ENCODE results near the gene DOK6. TPM values are rescaled to one million over a fixed set of nuclear protein-coding genes. Genes with fewer than 3 reads are reported as not detected.
A peak's percentile ranks its signal among the peaks of the same experiment; 100 is the strongest.

DOK6 gene
- total RNA-seq, 2 donors from 2014 or later, result not detected

DNA sequence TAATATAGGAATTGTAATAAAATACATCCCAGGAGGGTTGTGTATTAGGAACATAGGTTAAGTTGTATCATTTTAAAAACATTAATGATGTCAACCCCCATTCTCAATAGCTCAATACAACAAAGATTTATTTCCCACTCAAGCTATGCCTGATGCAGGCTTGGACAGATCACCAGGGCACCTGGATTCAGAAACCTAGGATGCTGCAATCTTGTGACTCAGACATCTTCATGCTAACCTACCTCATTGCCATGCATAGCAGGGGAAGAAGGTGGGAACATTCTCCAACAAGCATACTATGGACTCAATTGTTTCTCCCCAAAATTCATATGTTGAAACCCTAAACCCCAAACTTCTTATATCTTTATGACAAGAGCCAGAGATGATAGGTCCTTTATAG, 302.8 kb downstream of the DOK6 start:
- ATAC-seq, result no peak
- DNase-seq (ENCODE audit: low spot score), result no peak
- H3K4me1 Mint-ChIP-seq (ENCODE audit: low read depth in 2 of 2), result no peaks in the 10 kb centered on the region
- no peak overlapping the region for H3K4me3 Mint-ChIP-seq
- H3K27me3 Mint-ChIP-seq, result no peaks in the 10 kb centered on the region
- H3K9me3 Mint-ChIP-seq, result no peaks in the 10 kb centered on the region
- H3K36me3 Mint-ChIP-seq, result peaks cover 5% of the 10 kb centered on the region
- H3K27ac Mint-ChIP-seq, result no peak overlapping the region

DNA sequence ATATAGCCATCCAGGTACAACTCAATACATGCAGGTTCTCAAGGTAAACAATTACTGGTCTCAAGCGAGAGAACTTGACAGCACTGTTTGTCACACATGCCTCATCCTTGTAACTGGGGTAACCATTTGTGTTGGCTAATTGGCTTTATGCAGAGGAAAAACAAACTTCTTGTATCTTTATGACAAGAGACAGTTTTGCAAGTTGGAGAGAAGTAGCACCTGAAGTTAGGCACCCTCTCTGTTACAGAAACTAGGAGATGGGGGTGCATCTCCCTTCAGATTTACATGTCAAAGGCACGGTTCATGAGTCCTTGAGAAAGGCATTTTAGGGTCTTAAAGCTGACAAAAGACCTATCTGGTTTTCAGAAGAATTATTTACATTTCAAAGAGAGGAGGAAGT, 305.3 kb downstream of the DOK6 start:
- peaks cover 5% of the 10 kb centered on the region for H3K36me3 Mint-ChIP-seq
- H3K27me3 Mint-ChIP-seq, result no peaks in the 10 kb centered on the region
- H3K4me3 Mint-ChIP-seq, result no peak overlapping the region
- H3K9me3 Mint-ChIP-seq, result no peaks in the 10 kb centered on the region
- DNase-seq (ENCODE audit: low spot score) (no peak), ATAC-seq (no peak)
- H3K4me1 Mint-ChIP-seq (ENCODE audit: low read depth in 2 of 2), result no peaks in the 10 kb centered on the region
- H3K27ac Mint-ChIP-seq, result no peak overlapping the region

DNA sequence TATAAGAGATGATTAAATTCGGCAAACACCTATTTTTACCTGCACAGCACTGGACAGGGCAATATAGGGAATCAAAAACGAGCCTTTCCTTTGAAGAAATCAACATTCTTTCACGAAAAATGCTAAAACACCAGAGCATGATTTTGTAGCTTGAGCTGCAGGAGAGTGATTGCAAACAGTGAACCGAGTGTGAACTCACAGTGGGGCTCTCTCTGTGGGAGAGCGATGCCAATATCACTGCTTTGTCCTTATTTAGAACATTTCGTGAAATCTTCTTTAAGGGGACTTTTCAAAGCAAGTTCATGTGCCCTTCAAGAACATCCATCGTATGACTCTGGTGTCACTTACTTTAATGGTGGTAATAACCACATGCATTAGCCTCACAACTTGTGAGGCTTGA, 308.2 kb downstream of the DOK6 start:
- Mint-ChIP-seq H3K9me3 (no peaks in the 10 kb centered on the region), H3K4me1 (ENCODE audit: low read depth in 2 of 2) (no peaks in the 10 kb centered on the region), H3K4me3 (no peak overlapping the region), H3K36me3 (peaks cover 5% of the 10 kb centered on the region), H3K27ac (no peak overlapping the region), H3K27me3 (no peaks in the 10 kb centered on the region)
- DNase-seq (ENCODE audit: low spot score) (no peak), ATAC-seq (no peak)

DNA sequence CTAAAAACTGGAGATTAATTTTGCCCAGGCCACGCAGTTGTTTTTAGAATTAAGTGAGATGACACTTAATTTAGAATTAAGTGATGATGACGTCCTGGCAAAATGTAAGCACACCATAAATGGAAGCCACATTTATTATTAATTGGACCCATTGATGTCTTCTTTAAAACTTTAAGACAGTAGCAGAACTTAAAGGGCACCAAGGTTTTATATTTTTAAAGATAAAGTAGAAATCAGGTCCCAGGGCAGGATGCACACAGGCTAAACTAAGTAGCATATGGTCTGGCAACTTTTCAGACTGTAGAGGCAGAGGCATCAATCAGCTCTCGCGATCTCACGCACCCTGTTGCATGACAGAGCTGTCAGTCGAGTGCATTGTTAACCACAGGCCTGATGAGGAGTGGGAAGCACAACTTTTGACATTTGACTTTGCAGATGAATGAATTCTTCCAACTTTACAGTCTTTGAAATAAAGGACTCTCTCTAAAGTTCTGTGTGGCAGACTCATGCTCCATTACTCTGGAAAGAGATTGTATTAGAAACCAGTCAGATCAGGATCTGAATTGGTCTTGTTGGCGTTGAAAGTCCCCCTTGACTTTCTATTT, 314.6 kb downstream of the DOK6 start:
- peaks cover 21% of the 10 kb centered on the region for H3K36me3 Mint-ChIP-seq
- H3K4me1 Mint-ChIP-seq (ENCODE audit: low read depth in 2 of 2), result peaks cover 0 to 8% of the 10 kb centered on the region in 2 donors
- ATAC-seq (no peak), DNase-seq (ENCODE audit: low spot score) (no peak)
- no peaks in the 10 kb centered on the region for H3K27me3 Mint-ChIP-seq
- no peaks in the 10 kb centered on the region for H3K9me3 Mint-ChIP-seq
- H3K27ac Mint-ChIP-seq, result no peak overlapping the region
- no peak overlapping the region for H3K4me3 Mint-ChIP-seq

DNA sequence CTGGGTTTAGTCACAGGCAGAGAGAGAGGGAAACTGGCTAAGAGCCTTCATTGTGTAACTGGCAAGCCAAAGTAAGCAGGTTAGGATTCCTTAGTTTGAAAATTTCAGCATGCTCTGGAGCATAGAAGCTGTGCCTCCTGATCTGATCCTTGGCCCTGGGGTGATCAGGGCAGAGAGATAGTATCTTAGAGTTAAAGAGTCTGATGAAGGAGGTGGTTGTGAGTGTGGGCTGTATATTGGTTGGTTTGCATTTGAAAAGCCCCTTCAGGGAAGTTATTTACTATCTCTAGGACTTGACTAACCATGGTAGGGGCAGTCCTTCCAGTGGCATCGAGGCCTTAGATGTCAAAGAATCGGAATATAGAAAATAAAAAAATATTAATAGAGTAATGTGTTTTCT, 316.9 kb downstream of the DOK6 start:
- ATAC-seq (no peak), DNase-seq (ENCODE audit: low spot score) (no peak)
- Mint-ChIP-seq H3K27ac (no peak overlapping the region), H3K4me3 (no peak overlapping the region), H3K4me1 (ENCODE audit: low read depth in 2 of 2) (peaks cover 0 to 8% of the 10 kb centered on the region in 2 donors), H3K27me3 (no peaks in the 10 kb centered on the region), H3K9me3 (no peaks in the 10 kb centered on the region), H3K36me3 (peaks cover 21% of the 10 kb centered on the region)

DNA sequence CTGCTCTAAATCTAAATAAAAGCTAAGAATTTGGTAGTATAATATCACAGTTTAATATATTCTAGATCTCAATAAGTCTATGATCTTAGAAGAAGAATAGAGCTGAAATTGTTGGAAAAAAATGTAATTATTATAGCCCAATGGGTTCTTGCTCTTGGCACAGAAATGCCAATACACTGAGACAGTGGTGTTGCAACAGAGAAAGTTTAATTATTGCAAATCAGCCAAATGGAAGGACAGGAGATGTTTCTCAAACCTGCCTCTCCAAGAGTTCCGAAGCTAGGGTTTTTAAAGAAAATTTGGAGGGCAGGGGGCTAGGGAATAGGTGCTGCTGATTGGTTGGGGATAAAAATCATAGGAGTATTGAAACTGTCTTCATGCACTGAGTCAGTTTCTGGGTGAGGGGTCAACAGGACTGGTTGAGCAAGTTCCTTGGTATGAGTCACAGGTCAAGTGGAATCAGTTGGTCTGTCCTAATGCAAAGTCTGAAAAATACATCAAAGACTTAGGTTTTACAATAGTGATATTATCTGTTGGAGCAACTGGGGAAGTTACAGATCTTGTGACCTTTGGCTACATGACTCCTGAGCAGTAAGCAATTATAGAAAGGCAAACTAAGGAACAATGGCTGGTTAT, 318.3 kb downstream of the DOK6 start:
- Mint-ChIP-seq H3K36me3 (peaks cover 21% of the 10 kb centered on the region), H3K4me1 (ENCODE audit: low read depth in 2 of 2) (peaks cover 11 to 19% of the 10 kb centered on the region in 2 donors), H3K27ac (no peak overlapping the region), H3K27me3 (no peaks in the 10 kb centered on the region), H3K9me3 (no peaks in the 10 kb centered on the region), H3K4me3 (no peak overlapping the region)
- DNase-seq (ENCODE audit: low spot score) (no peak), ATAC-seq (no peak)

DNA sequence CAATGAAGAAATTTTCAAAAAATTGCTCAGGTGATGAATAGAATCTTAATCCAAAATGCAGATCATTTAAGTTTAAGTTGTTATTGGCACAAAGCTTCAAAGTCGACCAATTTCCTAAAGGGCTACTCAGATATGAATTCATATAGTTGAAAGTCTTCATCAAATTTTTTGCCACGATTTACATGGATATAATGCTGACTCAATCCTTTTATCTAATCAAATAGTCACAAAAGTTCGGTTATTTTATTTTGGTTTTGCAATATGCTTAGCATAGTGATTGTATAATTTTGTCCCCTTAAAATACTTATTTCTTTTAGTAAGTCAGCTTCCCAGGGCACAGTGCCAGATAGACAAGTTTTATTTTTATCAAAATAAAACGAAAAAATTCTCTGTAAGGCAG, 319.7 kb downstream of the DOK6 start:
- Mint-ChIP-seq H3K27ac (no peak overlapping the region), H3K4me1 (ENCODE audit: low read depth in 2 of 2) (peaks cover 11 to 17% of the 10 kb centered on the region in 2 donors), H3K27me3 (no peaks in the 10 kb centered on the region), H3K9me3 (no peaks in the 10 kb centered on the region), H3K36me3 (peaks cover 21% of the 10 kb centered on the region), H3K4me3 (no peak overlapping the region)
- ATAC-seq (no peak), DNase-seq (ENCODE audit: low spot score) (no peak)

DNA sequence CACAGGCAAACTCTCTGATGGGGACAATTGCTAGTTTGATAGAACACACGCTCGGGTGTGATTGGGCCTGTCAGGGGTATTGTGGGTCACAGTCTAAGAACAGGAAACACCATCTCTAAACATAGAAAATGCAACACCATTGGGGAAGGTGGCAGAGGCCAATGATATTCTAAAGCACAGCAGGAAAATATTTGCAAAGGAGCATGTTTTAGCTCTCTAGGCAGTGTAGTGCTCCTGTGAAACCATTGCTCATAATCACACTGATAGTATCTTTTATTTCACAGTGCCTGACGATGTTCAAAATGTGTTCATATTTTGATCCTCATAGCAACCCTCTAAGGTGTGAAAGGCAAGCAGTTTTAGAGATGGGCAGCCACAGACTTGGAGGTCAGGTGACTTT, 322.7 kb downstream of the DOK6 start:
- H3K9me3 Mint-ChIP-seq, result no peaks in the 10 kb centered on the region
- H3K4me1 Mint-ChIP-seq (ENCODE audit: low read depth in 2 of 2), result peaks cover 11% of the 10 kb centered on the region in 2 donors
- no peaks in the 10 kb centered on the region for H3K27me3 Mint-ChIP-seq
- ATAC-seq (peak; percentile 33 to 43), DNase-seq (ENCODE audit: low spot score) (no peak)
- H3K27ac Mint-ChIP-seq, result peak overlapping the region in 1 of 2 donors; percentile 67
- peak overlapping the region; percentile 28 for H3K4me3 Mint-ChIP-seq
- peaks cover 10% of the 10 kb centered on the region for H3K36me3 Mint-ChIP-seq

DNA sequence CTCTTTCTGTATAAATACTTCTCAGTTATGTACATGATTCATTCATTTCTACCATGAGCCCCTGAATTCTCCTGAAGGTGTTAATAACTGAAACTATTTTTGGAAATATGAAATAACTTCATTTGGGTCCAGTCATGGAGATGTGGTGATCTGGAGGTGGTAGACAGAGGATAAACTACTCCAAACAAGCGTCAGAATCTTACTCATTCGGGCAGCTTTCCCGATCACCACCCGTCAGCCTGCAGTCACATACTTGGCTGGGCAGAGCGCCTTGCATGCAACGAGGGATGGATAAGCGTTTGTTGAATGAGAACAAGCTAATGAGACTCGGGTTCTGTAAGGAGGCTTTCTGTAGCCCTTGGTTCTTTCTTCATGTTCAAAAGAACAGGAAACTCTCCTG, 324.3 kb downstream of the DOK6 start:
- H3K27ac Mint-ChIP-seq, result no peak overlapping the region
- no peaks in the 10 kb centered on the region for H3K27me3 Mint-ChIP-seq
- H3K4me3 Mint-ChIP-seq, result no peak overlapping the region
- H3K36me3 Mint-ChIP-seq, result no peaks in the 10 kb centered on the region
- no peak for DNase-seq (ENCODE audit: low spot score)
- peaks cover 11% of the 10 kb centered on the region in 2 donors for H3K4me1 Mint-ChIP-seq (ENCODE audit: low read depth in 2 of 2)
- no peaks in the 10 kb centered on the region for H3K9me3 Mint-ChIP-seq
- no peak for ATAC-seq

DNA sequence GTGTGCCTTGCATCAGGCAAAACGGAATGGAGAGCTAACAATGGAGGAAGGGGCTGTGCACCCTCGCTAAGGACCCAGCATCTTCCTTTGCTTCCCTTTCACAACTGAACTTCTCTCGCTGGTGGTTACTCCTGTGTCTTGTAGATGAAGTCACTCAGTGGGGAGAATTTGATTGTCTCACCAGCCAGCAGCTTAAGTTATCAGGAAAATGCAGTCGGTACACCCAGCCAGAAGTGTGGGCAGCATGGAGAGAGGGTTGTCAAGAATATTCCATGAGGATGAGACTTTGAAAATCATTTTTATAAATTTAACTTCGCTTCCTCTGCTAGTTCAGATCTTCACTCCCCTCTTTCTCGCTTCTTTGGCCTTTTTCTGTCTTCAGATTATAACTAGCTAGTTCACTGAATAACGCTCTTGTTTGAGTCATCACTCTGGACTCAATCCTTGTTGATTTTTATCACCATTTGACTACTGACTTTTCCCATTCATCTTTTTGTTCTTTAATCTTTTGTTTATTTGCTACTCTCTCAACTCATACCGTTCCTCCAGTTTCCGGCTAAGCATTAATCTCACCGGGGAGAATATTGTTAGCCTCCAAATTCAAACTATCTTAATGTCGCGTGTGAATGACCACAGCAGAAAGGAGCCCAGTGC, 325.3 kb downstream of the DOK6 start:
- ATAC-seq (no peak), DNase-seq (ENCODE audit: low spot score) (no peak)
- H3K4me3 Mint-ChIP-seq, result no peak overlapping the region
- H3K27ac Mint-ChIP-seq, result no peak overlapping the region
- H3K27me3 Mint-ChIP-seq, result no peaks in the 10 kb centered on the region
- H3K4me1 Mint-ChIP-seq (ENCODE audit: low read depth in 2 of 2), result peaks cover 11% of the 10 kb centered on the region in 2 donors
- H3K9me3 Mint-ChIP-seq, result no peaks in the 10 kb centered on the region
- no peaks in the 10 kb centered on the region for H3K36me3 Mint-ChIP-seq

DNA sequence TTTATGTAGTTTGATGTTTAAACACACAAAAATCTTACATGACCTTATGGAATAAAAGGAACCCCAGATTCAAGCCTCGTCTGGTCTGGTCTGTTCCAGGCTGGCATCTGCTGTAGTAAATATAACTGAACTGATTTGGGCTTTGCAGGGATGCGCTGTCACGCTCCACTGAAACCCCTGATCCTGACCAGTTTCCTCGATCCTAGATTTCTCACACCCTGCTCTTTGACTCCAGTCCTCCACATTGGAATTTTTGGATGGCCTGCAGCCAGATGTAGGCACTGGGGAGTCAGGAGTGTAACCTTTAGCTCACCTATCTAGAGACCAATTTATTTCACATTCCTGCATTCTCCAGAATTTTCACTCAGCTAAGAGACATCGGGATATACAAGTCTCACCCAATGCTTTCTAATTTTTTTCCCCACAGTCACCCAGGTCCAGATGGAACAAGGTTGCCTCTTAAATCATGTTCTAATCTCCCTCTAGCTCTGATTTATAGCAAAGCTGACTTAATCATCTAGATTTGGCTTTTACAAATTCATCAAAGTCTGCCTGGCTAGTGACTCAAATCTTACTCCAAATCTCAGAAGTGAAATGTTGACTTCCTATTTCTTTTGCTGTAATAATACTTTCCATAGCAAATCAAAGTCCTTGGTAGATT, 327.4 kb downstream of the DOK6 start:
- no peaks in the 10 kb centered on the region for H3K9me3 Mint-ChIP-seq
- peak overlapping the region in 1 of 2 donors; percentile 1 for H3K27ac Mint-ChIP-seq
- H3K4me1 Mint-ChIP-seq (ENCODE audit: low read depth in 2 of 2), result peaks cover 9% of the 10 kb centered on the region in 2 donors
- DNase-seq (ENCODE audit: low spot score) (no peak), ATAC-seq (no peak)
- no peaks in the 10 kb centered on the region for H3K27me3 Mint-ChIP-seq
- no peaks in the 10 kb centered on the region for H3K36me3 Mint-ChIP-seq
- no peak overlapping the region for H3K4me3 Mint-ChIP-seq

DNA sequence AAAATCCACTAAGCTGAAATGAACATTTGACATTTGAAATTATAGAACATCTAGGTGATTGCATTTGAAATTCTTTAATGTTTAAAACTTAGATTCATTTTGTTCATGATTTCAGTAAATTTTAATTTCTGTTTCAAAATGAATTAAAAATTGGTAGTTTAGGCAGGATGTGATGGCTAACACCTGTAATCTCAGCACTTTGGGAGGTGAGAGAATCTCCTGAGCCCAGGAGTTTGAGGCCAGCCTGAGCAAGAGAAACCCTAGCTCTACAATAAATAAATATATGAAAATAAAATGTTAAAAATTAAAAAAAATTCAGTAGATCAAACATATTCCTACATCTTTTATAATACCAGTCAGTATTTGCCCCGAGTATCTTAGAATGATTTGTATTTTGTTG, 330.0 kb downstream of the DOK6 start:
- Mint-ChIP-seq H3K27ac (no peak overlapping the region), H3K4me1 (ENCODE audit: low read depth in 2 of 2) (no peaks in the 10 kb centered on the region), H3K36me3 (peaks cover 4% of the 10 kb centered on the region), H3K4me3 (no peak overlapping the region), H3K9me3 (no peaks in the 10 kb centered on the region), H3K27me3 (no peaks in the 10 kb centered on the region)
- DNase-seq (ENCODE audit: low spot score) (no peak), ATAC-seq (peak in 1 of 2 donors; percentile 64)

DNA sequence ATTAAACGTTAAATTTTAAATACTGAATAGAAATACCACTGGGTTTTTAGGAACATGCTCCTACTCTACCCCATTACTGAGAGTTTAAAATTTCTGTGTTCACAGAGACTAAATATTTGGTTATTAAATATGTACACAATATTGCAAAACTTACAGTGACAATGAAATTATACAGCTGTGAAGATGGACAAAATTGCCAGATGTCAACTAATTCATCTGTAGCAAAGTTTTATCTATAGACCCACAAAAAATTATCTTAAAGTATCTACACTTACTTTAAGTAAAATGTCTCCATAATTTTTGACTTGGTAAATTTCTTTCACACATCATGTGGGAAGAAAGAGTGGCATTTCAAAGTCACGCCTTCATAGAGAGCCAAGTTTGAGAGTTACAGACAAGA, 333.8 kb downstream of the DOK6 start:
- Mint-ChIP-seq H3K9me3 (peaks cover 3% of the 10 kb centered on the region), H3K4me1 (ENCODE audit: low read depth in 2 of 2) (no peaks in the 10 kb centered on the region), H3K4me3 (no peak overlapping the region), H3K36me3 (peaks cover 4% of the 10 kb centered on the region), H3K27me3 (peaks cover 0 to 2% of the 10 kb centered on the region in 2 donors), H3K27ac (no peak overlapping the region)
- no peak for DNase-seq (ENCODE audit: low spot score)
- ATAC-seq, result no peak

DNA sequence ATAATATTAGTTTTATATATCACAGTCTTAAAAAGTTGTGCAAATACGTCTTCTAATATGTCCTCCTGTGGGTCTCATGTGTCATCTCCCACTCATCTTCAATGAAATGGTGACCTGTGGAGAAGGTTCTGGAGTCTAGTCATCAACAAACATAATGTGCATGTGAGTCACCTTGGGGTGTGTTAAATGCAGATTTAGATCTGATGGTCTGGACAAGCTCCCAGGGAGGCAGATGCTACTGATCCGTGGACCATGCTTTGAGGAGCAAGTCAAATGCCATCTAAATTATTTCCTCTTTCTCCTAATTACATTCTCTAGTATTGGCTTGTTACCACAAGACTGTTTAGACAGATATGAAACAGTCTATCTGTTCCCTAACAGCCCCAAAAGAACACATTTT, 336.0 kb downstream of the DOK6 start:
- DNase-seq (ENCODE audit: low spot score), result no peak
- ATAC-seq, result no peak
- H3K27me3 Mint-ChIP-seq, result peaks cover 0 to 2% of the 10 kb centered on the region in 2 donors
- no peak overlapping the region for H3K27ac Mint-ChIP-seq
- no peak overlapping the region for H3K4me3 Mint-ChIP-seq
- peaks cover 3% of the 10 kb centered on the region for H3K9me3 Mint-ChIP-seq
- H3K36me3 Mint-ChIP-seq, result peaks cover 4% of the 10 kb centered on the region
- peaks cover 0 to 2% of the 10 kb centered on the region in 2 donors for H3K4me1 Mint-ChIP-seq (ENCODE audit: low read depth in 2 of 2)

All from natural killer cell treated with Interleukin-12 subunit alpha and Interleukin-12 subunit beta and Interleukin-15 and Interleukin-18, amount 100 ng/mL, for 72 hours (primary cell).